ENCODE results near the gene IKBKE.

DNA sequence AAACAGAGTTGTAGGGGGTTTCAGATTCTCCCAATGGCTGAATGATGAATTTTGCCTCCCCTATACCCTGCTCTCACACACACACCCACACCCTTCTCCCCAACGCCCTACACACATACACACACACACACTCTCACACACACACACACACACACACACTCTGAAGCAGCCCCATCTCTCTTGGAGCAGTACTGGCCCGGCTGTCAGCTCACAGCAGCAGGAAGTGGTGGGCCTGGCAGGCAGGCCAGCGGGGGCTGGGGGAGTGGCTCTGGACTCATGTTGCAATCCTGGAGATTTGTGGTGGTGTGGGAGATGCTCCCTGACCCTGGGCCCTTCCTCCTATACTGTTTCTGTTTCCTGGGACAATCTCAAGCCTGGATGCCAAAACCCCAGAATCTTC is 2.2 kb downstream of the IKBKE start:
- TF ChIP-seq, protein P1, sequence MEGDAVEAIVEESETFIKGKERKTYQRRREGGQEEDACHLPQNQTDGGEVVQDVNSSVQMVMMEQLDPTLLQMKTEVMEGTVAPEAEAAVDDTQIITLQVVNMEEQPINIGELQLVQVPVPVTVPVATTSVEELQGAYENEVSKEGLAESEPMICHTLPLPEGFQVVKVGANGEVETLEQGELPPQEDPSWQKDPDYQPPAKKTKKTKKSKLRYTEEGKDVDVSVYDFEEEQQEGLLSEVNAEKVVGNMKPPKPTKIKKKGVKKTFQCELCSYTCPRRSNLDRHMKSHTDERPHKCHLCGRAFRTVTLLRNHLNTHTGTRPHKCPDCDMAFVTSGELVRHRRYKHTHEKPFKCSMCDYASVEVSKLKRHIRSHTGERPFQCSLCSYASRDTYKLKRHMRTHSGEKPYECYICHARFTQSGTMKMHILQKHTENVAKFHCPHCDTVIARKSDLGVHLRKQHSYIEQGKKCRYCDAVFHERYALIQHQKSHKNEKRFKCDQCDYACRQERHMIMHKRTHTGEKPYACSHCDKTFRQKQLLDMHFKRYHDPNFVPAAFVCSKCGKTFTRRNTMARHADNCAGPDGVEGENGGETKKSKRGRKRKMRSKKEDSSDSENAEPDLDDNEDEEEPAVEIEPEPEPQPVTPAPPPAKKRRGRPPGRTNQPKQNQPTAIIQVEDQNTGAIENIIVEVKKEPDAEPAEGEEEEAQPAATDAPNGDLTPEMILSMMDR (IDR thresholded peaks at IDR 0.05) = no peak
- no peak for TF ChIP-seq POLR2AphosphoS5 (IDR thresholded peaks at IDR 0.05)
- no peak for TF ChIP-seq POLR2A (IDR thresholded peaks at IDR 0.05)

All from prostate gland (tissue), 2 donors.